HepG2 (cell line): ENCODE results near the gene TPO. TPM values are rescaled to one million over a fixed set of nuclear protein-coding genes. Genes with fewer than 3 reads are reported as not detected.

ENCODE experiments used
- ATAC-seq: fragments of 200-7000 bp; cut with Tn5 transposase; 3 replicates; pipeline ENCODE4 v1.9.1; 2020; ENCODE audit warnings: mild to moderate bottlenecking, moderate library complexity
- BruUV-seq: library from RNA; stranded (reverse); fragments of 400-500 nt; replicated peaks from 2 replicates; lab custom pipeline; 2021; lab: Mats Ljungman, UMichigan
- CTCF ChIA-PET: fragments of 300-600 bp; formaldehyde crosslinking; extraction: SDS; loops from one replicate; lab custom pipeline; 2021; ENCODE audit warnings: low total read pairs, inconsistent platforms, low intra/inter-chr PET ratio; lab: Yijun Ruan, JAX
- POLR2A ChIA-PET: fragments of 350-600 bp; sonication (Branson Sonifier 250); formaldehyde crosslinking; loops from one replicate; lab custom pipeline; 2020; ENCODE audit warnings: antibody characterized with exemption, inconsistent platforms; lab: Yijun Ruan, JAX
- DNase-seq: peaks from one replicate; pipeline ENCODE4 v3.0.0-alpha.2; 2015; ENCODE audit warnings: low spot score
- FAIRE-seq: peaks from 3 replicates; lab custom pipeline; 2011; peaks lifted over from hg19 to GRCh38; lab: Jason Lieb, UNC
- H2AFZ ChIP-seq: one replicate; pipeline ENCODE4 v1.6.1; 2011; ENCODE audit warnings: low read length, inconsistent platforms
- H3K27ac ChIP-seq: fragments of 300-600 bp; 3 replicates; pipeline ENCODE4 v1.8.0; 2011; ENCODE audit warnings: mixed run types, mild to moderate bottlenecking, mixed read lengths, low read length, inconsistent platforms; ENCODE audit not compliant: insufficient read depth; ENCODE audit errors: extremely low read length
- H3K27me3 ChIP-seq, 2 experiments: fragments of 200-600 bp in 1 of 2; 2 replicates in 1 of 2; 3 replicates in 1 of 2; pipeline versions ENCODE4 v1.6.0 to v1.8.0; 2011; ENCODE audit warnings: low read length in 2 of 2, mild to moderate bottlenecking in 2 of 2, moderate library complexity in 2 of 2, inconsistent platforms in 1 of 2; ENCODE audit not compliant: insufficient read depth in 2 of 2, control insufficient read depth in 1 of 2
- H3K36me3 ChIP-seq, 2 experiments: fragments of 200-600 bp in 1 of 2; replicated peaks in 1 of 2; 2 replicates in 1 of 2; 3 replicates in 1 of 2; pipeline versions ENCODE4 v1.5.1 to v1.8.0; 2011; ENCODE audit warnings: low read length in 2 of 2, inconsistent platforms in 1 of 2; ENCODE audit not compliant: insufficient read depth in 2 of 2, control insufficient read depth in 1 of 2
- H3K4me1 ChIP-seq: 2 replicates; pipeline ENCODE4 v1.5.1; 2012; ENCODE audit warnings: low read length, inconsistent platforms; ENCODE audit not compliant: insufficient read depth
- H3K4me2 ChIP-seq: 2 replicates; pipeline ENCODE4 v1.6.0; 2011; ENCODE audit warnings: low read depth, low read length, inconsistent platforms
- H3K4me3 ChIP-seq, 3 experiments: fragments of 200-600 bp in 1 of 3; sonication (generic), shearing (Covaris generic) in 1 of 3; replicated peaks in 1 of 3; 2 replicates each; pipeline ENCODE4 v1.5.1; 2011 to 2016; ENCODE audit warnings: low read length in 3 of 3, inconsistent platforms in 2 of 3, low read depth in 2 of 3, mild to moderate bottlenecking in 2 of 3, control low read depth in 1 of 3, mixed read lengths in 1 of 3; ENCODE audit not compliant: insufficient read depth in 1 of 3
- H3K79me2 ChIP-seq: one replicate; pipeline ENCODE4 v1.6.1; 2011; ENCODE audit warnings: low read length, inconsistent platforms; ENCODE audit not compliant: insufficient read depth
- H3K9ac ChIP-seq: 2 replicates; pipeline ENCODE4 v1.6.0; 2011; ENCODE audit warnings: mild to moderate bottlenecking, low read depth, low read length, inconsistent platforms; ENCODE audit not compliant: insufficient read depth
- H3K9me3 ChIP-seq: 2 replicates; pipeline ENCODE4 v1.5.1; 2012; ENCODE audit warnings: mild to moderate bottlenecking, low read length
- H4K20me1 ChIP-seq: 2 replicates; pipeline ENCODE4 v1.6.0; 2011; ENCODE audit warnings: inconsistent platforms, mild to moderate bottlenecking, low read length, moderate library complexity; ENCODE audit not compliant: insufficient read depth
- BCLAF1 ChIP-seq: fragments of 450-650 bp; IDR thresholded peaks from 2 replicates; pipeline ENCODE4 v1.6.1; 2017; ENCODE audit warnings: mild to moderate bottlenecking
- CERS6 ChIP-seq: sonication (generic); formaldehyde crosslinking; IDR thresholded peaks from 2 replicates; pipeline ENCODE4 v1.5.0; 2020; ENCODE audit warnings: missing genetic modification reagents
- CHCHD3 ChIP-seq: sonication (generic); formaldehyde crosslinking; IDR thresholded peaks from 2 replicates; pipeline ENCODE4 v1.8.0; 2022; ENCODE audit warnings: mild to moderate bottlenecking, missing genetic modification reagents, moderate library complexity
- CHD4 ChIP-seq: fragments of 200-600 bp; sonication (generic); IDR thresholded peaks from 2 replicates; pipeline ENCODE4 v1.7.0; 2017; ENCODE audit warnings: mild to moderate bottlenecking, low read length, borderline replicate concordance
- DNMT1 ChIP-seq: sonication (generic); formaldehyde crosslinking; IDR thresholded peaks from 2 replicates; pipeline ENCODE4 v1.5.1; 2020; ENCODE audit warnings: mild to moderate bottlenecking, missing genetic modification reagents
- ELF3 ChIP-seq: IDR thresholded peaks from 2 replicates; pipeline ENCODE4 v1.6.1; 2016; ENCODE audit warnings: missing genetic modification reagents, missing compliant biosample characterization
- GFI1 ChIP-seq: sonication (generic); formaldehyde crosslinking; IDR thresholded peaks from 2 replicates; pipeline ENCODE4 v1.5.0; 2020; ENCODE audit warnings: missing genetic modification reagents, mild to moderate bottlenecking, borderline replicate concordance
- IKZF1 ChIP-seq: fragments of 450-650 bp; IDR thresholded peaks from 2 replicates; pipeline ENCODE4 v1.7.1; 2016
- JARID2 ChIP-seq: sonication (generic); formaldehyde crosslinking; IDR thresholded peaks from 2 replicates; pipeline ENCODE4 v1.8.1; 2023; ENCODE audit warnings: missing genetic modification reagents, inconsistent platforms; ENCODE audit not compliant: insufficient replicate concordance
- PREB ChIP-seq: sonication (generic); formaldehyde crosslinking; IDR thresholded peaks from 2 replicates; pipeline ENCODE4 v1.4.0; 2020; ENCODE audit warnings: missing genetic modification reagents
- SALL2 ChIP-seq: sonication (generic); formaldehyde crosslinking; IDR thresholded peaks from 2 replicates; pipeline ENCODE4 v1.8.1; 2023; ENCODE audit warnings: mild to moderate bottlenecking, missing genetic modification reagents, inconsistent platforms
- SMC3 ChIP-seq: IDR thresholded peaks from 2 replicates; pipeline ENCODE4 v1.6.1; 2011; ENCODE audit warnings: low read length, improper control_type of control experiment
- TBP ChIP-seq: sonication (generic); formaldehyde crosslinking; IDR thresholded peaks from 2 replicates; pipeline ENCODE4 v1.5.0; 2020; ENCODE audit warnings: missing genetic modification reagents
- ZNF547 ChIP-seq: sonication (generic); formaldehyde crosslinking; IDR thresholded peaks from 2 replicates; pipeline ENCODE4 v1.5.1; 2020; ENCODE audit warnings: mild to moderate bottlenecking, missing genetic modification reagents
- ZNF572 ChIP-seq: sonication (generic); formaldehyde crosslinking; IDR thresholded peaks from 2 replicates; pipeline ENCODE4 v1.5.1; 2020; ENCODE audit warnings: mild to moderate bottlenecking, missing genetic modification reagents
- ZNF816 ChIP-seq: sonication (generic); formaldehyde crosslinking; IDR thresholded peaks from 2 replicates; pipeline ENCODE4 v1.8.0; 2022; ENCODE audit warnings: missing genetic modification reagents, mild to moderate bottlenecking, borderline replicate concordance
- WGBS: methylation state at CpG from one replicate; pipeline ENCODE4 v1.1.6; 2017; ENCODE audit warnings: low lambda C conversion rate; 5-methylcytosine and 5-hydroxymethylcytosine counted together
- in situ Hi-C: cut with HindIII; loops from 2 replicates; pipeline ENCODE4 v1.10.0; 2017; ENCODE audit warnings: low pct_unique_long_range_greater_than_20kb; ENCODE audit not compliant: extremely low pct_ligation_motif_present
- intact Hi-C: fragments of 100-400 bp; cut with micrococcal nuclease; formaldehyde crosslinking; loops from one replicate; pipeline ENCODE4 v1.10.0; 2022; ENCODE audit not compliant: unreplicated experiment
- polyA plus RNA-seq, 8 experiments: library from polyadenylated mRNA; depleted of rRNA in 3 of 8; stranded (reverse) in 7 of 8; unstranded in 1 of 8; fragments of >200 nt; fragmentation: Illumina TruSeq in 4 of 8; extraction: Trizol in 4 of 8; gene quantifications; 2 replicates each; pipeline versions ENCODE4 v1.2.1 to v1.2.3, GENCODE V29; 2011 to 2016; ENCODE audit warnings: low read depth in 4 of 8, missing spikeins in 1 of 8, mixed read lengths in 1 of 8; ENCODE audit not compliant: insufficient read depth in 1 of 8
- total RNA-seq, 5 experiments: library from RNA; depleted of rRNA; stranded (reverse); fragments of >200 nt; fragmentation: Illumina TruSeq; extraction: Trizol; gene quantifications; 2 replicates each; pipeline ENCODE4 v1.2.3, GENCODE V29; 2016; ENCODE audit warnings: low read depth in 1 of 5

TPO gene
- total and polyA plus RNA-seq, 2 of the 13 experiments (the other 11 are each of a cell fraction or from before 2014, with no cell fraction given), result not detected

GRCh38 chr2:1521878-1522830 lies 108.9 kb downstream of the TPO start:
- in situ Hi-C loops, result no loop called here
- DNase-seq (no peak), FAIRE-seq (no peak), ATAC-seq (peak; percentile 24; the same call in 2 of the 3 replicates)
- no peak overlapping the region for H3K9ac ChIP-seq
- H3K9me3 ChIP-seq, result peaks cover 5% of the 10 kb centered on the region; the same call in 1 of the 2 replicates
- no peak overlapping the region for H3K4me3 ChIP-seq
- intact Hi-C loops, result no loop called here
- H2AFZ ChIP-seq, result no peak overlapping the region
- ChIA-PET CTCF (no interaction called here), POLR2A (no interaction called here)
- no peak overlapping the region for H3K4me2 ChIP-seq
- H3K4me1 ChIP-seq, result no peaks in the 10 kb centered on the region
- H3K27ac ChIP-seq, result no peak overlapping the region
- no peaks in the 10 kb centered on the region for H4K20me1 ChIP-seq
- no peaks in the 10 kb centered on the region for H3K79me2 ChIP-seq
- peaks cover 0 to 27% of the 10 kb centered on the region in 2 experiments; a peak in 1 of 5 replicates for H3K27me3 ChIP-seq
- BruUV-seq, result no TSS peak
- WGBS, result 41% methylated on average over 24 of the region's 26 CpGs
- H3K36me3 ChIP-seq, result no peaks in the 10 kb centered on the region
- TF ChIP-seq SMC3 (no peak), DNMT1 (CRISPR knock-in tag) (no peak), BCLAF1 (no peak), JARID2 (CRISPR knock-in tag) (no peak), CHCHD3 (CRISPR knock-in tag) (no peak), ELF3 (CRISPR knock-in tag) (no peak), IKZF1 (no peak), GFI1 (CRISPR knock-in tag) (no peak), ZNF816 (CRISPR knock-in tag) (no peak), CHD4 (no peak), SALL2 (CRISPR knock-in tag) (no peak), CERS6 (CRISPR knock-in tag) (no peak), ZNF547 (CRISPR knock-in tag) (no peak), ZNF572 (CRISPR knock-in tag) (no peak), PREB (CRISPR knock-in tag) (no peak), TBP (no peak)
